Hippocampal formation (tissue), 2 donors: ENCODE measurements around the gene DNM3.

Experiments
- DNase-seq, 2 donors: peaks; one replicate each; lab custom pipeline; 2025; lab: John Stamatoyannopoulos, UW

Gene DNM3

DNA sequence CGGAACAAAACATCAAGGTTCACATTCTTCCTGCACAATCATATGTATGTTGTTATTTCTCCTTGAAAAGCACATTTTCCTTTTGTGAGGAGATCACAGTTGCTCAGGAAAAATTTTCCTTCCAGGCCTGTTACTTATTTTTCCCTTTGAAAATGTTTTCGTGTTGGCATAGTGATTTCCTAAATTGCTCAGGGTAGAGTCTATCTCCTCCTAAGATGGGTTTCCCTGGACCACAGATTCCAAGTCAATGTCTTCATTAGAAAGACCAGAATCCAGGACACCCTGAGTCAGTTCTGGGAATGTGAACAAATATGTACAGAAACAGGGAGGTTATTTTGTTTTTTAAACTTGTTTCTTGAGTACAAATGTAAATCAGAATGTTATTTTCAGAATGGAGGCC is 484.8 kb downstream of the DNM3 start:
- DNase-seq, result no peak

DNA sequence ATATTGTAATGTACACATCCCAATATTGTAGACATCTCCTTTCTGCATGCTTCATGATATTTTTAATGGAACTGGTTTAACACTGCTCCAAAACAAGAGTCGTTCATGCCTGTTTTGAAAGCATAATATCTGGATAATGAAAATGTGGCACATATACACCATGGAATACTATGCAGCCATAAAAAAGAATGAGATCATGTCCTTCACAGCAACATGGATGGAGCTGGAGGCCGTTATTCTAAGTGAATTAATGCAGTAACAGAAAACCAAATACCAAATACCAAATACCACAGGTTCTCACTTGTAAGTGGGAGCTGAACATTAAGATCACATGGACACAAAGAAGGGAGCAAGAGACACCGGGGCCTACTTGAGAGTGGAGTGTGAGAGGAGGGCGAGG is 487.0 kb downstream of the DNM3 start:
- no peak for DNase-seq

DNA sequence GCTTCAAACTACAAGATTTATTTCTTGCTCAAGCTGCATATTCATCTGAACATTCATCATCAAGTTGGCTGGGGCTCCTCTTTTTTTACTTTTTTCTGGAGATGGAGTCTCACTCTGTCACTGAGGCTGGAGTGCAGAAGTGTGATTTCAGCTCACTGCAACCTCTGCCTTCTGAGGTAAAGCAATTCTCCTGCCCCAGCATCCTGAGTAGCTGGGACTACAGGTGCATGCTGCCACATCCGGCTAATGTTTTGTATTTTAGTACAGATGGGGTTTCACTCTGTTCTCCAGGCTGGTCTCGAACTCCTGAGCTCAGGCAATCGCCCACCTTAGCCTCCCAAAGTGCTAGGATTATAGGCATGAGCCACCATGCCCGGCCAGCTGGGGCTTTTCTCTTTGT is 490.9 kb downstream of the DNM3 start:
- no peak for DNase-seq

DNA sequence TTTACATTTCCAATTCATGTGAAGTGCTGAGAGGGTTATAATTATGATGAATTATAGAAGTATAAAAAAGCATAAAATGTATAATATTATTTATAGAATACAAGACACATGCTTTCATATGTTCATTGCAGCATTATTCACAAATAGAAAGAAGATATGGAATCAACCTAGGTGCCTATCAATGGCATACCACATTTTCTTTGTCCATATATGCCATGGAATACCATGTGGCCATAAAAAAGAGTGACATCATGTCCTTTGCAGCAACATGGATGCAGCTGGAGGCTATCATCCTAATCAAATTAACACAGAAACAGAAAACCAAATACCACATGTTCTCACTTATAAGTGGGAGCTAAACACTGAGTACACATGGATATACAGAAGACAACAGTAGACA is 494.1 kb downstream of the DNM3 start:
- no peak for DNase-seq

DNA sequence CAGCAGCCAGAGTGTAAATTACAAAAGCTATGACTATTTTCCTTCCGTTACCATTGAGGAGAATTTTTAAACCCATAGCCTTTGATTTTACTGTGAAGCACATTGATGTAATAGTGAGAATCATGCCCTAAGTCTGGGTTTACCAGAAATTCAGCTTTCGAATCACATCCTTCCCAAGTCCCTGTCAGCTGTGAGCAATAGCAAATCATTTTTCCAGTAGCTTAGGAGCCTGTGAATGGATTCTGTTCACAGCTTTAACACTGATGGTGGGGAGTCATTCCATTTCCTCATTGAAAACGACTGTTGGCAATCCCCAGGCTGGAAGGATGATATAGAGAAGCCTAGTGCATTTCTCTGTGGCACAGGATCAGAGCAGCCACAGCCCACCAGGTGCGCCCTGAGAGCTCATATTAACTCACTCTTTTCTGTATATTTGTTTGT is 497.0 kb downstream of the DNM3 start:
- no peak for DNase-seq

DNA sequence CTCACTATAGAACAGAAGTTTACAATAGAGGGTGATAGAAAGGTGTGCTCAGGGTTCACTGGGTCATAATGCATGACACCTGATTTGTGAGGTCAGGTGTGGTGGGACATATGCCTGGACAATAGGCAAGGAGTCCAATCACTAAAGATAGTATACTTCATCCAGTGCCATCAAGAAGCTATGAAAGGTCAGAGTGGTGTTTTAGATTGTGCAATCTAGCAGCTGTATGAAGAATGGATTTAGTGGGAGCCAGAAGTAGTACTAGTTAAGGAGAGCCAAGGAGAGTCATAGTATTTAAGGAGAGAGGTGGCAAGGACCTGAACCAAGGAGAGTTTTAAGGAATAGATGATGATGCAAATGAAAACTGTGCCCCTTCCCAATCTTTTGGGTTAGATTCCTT is 498.5 kb downstream of the DNM3 start:
- no peak for DNase-seq

DNA sequence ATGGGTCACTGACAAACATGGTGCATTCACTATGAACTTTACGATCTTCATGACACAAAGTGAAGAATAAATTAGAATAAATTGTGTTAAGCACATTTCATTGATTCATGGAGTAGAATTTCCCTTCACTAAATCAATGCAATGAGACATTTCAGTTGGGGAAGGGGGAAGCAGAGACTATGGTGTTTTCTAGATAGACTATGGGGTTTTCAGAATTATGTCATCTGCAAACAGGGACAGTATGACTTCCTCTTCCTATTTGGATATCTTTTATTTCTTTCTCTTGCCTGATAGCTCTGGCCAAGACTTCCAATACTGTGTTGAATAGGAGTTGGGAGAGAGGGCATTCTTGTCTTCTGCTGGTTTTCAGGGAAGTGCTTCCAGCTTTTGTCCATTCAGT is 499.2 kb downstream of the DNM3 start:
- no peak for DNase-seq

DNA sequence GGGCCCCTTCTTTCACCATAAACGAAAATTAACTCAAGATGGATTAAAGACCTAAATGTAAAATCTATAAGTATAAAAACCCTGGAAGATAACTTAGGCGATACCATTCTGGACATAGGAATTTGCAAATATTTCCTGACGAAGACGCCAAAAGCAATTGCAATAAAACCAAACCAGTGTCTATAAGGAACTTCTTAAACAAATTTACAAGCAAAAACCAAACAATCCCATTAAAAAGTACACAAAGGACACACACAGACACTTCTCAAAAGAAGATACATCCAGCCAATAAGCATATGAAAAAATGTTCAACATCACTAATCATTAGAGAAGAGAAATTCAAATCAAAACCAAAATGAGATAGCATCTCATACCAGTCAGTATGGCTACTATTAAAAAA is 500.4 kb downstream of the DNM3 start:
- DNase-seq, result no peak

DNA sequence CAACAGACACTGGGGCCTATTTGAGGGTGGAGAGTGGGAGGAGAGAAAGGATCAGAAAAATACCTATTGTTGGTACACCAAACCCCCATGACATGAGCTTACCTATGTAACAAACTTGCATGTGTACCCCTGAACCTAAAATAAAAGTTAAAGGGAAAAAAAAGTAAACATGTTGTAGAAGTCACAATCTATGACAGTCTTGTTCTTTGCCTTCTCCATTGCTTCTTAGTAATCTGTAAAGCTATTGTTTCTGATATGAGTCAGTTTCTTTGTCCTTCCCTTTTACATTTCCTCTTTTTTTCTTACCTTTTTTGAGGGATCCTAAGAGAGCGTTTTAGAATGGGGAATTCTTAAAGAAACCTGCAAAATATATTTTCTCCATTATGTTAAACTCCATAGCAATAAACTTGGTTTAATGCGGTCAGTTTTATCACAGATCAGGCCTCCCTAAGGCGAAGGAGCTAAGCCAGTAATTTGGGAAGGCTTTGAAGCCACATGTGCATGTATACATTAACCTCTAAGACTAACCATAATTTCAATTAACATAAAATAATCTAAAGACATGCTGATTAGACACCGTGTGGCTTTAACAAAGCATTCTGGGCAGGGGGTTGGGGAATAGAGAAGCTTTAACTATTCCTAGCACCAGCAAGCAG is 501.4 kb downstream of the DNM3 start:
- DNase-seq, result peak in 1 of 2 donors; percentile 13

DNA sequence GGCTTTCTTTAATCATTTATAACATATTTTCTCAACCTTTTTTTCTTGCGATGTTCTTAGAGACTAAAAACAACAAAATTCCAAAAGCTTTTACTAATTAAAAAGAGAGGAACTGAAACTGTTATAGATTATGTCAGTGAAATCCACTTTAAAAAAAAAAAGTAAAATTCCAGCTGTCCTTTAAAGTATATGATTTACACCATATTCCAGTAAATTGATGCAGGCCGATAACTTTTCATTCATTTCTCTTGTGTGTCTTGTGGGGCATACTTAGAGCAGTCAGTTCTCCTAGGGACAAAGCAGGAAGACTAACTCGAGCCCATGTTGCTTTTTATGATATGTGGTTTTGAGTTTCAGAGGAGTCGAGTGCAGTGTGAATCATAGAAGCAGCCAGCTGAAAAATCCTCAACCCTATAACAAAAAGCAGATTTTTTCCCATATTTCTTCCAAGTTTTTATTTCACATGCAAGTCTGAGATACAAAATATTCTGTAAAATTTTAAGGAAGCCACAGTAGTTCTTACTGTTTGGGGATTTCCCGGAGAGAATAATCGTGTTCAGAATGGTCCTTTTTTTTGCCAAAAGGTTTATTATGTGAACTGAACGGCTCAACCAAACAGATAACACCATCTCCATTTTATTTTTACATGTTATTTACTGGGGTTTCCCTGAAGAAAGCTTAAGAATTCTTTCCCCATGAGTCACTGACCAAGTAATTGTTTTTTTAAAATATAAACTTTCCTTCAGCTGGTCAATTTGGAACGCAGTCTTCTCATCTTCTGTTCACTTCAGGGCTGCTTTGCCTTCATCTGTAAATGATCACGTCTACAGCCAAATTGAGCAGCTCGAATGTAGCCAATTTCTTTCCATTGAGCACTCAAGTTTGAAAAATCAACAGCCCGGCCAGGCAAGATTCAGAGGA is 502.2 kb downstream of the DNM3 start:
- no peak for DNase-seq

DNA sequence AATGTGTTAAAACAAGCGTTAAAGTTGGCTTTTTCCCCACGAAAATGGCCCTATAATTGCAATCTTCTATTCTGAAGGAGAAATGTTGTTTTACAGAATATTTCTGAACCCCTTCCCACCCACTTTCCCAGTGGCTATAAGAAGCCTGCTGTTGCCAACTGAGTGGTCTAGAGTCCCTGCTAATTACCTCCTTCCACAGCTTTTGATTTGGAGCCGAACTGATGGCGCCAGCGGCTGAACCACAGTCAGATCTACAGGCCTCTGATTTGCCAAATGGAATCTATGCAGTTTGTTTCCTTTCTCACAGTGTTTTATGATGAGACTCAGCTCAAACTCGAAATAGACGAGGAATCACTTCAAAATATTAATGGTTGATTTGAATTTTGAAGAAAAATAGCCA is 503.1 kb downstream of the DNM3 start:
- no peak for DNase-seq

DNA sequence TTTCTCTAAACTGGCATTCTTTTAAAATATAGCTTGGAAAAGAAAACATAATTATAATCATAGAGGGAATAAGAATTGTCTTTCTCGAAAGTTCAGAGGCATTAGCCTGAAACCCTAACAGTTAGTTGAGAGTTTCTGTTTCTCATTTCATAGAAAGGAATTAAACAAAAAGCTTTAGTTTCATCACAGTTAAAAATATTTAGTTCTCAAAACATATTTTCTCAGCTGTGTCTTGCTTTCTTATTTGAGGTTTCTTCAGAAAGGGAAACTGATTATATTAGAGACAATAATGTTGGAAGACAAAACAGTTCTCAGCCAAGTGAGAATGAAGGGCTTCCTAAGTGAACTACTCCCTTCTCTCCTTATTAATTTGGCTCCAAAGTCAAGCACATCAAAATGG is 503.8 kb downstream of the DNM3 start:
- DNase-seq, result no peak

DNA sequence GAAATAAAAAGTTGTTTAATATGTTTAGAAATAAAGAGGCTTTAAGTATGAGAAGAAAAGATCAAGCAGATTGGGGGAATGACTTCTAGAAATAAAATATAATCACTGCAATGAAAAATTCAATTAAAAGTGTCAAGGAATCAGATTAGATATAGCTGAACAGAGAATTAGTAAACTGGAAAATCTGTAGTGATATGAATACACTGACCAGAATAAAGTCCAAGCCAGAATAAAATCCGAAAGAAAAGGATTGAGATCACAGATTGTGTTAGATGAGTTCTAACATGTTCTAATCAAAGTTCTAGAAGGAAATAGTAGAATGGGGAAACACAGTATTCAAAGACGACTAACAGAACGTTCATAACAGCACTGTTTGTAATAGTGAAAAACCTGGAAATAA is 506.1 kb downstream of the DNM3 start:
- no peak for DNase-seq

DNA sequence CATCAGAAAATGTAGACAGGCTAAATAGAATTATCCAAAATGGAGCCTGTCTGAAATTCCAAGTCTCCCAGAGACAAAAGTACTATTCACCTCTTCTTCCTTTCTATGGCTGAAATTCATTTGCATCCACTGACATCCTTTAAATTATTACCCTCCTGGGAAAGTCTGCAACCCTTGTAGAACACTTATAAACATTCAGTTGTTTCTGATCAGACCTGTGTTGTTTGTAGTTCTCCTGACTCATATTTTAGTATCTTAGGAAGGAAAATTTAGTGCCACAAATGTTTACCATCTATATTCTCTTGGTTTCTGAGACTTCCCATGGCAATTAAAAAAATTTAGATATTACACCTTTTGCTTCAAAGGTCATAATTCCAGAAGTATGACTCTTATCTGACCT is 509.6 kb downstream of the DNM3 start:
- DNase-seq, result no peak

DNA sequence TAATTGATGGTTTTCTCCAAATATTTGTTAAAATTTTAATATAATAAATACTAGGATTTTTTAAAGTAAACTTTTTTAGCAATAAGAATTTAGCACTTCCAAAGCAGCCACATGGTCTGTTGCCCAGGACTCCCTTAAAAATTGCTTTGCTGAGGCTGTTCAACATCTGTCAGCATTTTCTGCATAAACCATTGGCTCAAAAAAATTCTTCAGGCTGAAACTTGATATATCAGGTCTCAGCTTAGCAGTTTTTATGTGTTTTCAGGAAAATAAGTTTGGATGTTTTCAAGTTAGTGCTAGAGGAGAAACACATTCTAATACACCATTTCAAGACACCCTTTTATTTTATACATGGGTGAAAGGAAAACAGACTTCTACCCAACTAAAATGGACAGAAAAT is 510.0 kb downstream of the DNM3 start:
- DNase-seq, result no peak

DNA sequence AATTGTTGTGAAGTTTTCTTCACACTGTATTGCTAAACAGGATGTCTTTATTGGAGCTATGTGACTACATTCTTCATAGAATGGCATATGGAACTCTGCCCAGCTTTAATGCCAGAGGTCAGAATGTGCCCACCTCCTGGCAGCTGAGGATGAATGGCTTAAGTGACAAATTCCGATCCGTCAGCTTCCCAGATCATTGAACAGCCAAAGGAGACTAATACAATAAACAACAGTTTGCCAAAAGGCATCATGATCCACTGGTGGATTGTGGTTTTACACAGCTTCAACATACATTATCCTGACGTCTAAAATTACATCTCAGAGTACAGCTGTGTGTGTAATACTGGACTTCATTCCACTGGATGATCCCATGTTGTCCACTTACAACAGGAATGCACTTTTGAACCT is 510.5 kb downstream of the DNM3 start:
- no peak for DNase-seq

DNA sequence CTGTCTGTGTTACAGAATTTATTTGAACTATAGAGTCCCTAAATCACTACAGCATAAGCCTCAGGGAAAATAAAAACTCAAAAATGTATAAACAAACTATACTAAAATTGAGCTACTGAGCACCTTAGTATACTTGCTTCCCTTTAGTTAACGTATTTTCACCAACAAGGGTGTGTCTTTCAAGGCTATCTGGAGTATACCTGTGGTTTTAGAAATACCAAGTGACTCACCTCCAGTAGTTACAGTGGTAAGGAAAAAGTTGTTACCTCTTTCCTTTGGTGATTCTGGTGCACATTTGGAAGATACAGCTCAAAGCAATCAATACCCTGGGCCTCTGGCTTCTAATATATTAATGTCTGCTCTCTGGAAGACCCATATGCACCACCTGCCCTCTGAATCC is 511.1 kb downstream of the DNM3 start:
- no peak for DNase-seq

DNA sequence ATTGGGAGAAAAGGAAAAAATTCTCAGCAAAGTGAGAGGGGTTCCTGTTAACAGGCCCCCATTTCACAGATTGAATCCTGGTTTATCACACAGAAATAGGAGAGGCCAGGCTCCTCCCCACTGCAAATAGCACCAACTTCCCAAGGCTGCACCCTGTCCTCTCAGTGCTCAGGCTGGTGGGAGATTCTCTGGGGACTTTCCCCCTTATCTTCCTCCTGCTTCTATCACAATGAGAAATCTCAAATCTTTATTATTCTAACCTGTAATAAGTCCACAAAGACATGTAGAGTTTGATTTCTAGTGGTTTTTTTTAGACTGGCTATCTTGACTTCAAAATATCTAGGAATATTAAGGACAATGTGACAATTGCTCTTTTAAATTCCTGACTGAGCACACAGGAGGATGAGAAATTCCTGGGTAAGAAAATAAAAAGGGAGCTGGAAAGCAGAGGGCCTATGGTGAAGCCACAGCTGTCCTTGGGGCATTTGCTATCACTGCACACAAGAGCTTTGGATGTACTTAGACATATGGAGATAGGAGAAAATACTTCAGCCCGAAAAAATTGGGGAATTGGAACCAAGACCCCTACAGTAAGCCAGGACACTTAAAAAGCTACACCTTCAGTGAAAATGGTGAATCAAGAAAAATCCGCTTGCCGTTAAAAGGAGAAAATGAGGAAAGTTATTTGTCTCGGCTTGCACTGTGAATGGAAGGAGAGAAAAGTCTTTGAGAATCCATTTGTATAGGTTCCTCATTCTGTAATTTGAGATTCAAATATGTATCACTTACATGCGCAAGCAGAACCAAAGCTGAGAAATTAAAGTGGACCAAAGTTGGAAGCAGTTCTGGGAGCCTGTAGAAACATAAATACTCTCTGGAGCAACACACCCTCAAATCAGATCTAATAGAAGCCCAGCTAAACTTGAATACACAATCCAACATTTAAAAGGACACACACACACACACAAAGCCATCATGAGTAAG is 513.3 kb downstream of the DNM3 start:
- DNase-seq, result no peak

DNA sequence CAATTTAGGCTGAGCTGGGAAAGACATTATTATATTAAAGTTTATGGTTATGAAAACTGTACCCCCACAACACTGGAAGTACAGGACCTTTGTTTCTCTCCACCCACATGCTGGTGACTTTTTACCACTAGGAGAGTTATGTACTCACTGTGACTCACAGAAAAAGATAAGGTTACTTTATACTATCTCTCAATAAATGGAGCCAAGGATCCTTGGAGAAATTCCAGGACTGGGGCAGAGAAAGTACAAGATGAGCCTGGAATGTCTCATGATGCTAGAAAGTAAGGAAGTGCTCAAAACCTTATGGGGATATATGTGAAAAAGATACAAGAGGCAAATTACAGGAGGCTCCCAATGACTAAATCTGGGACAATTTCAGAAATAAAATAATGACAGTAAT is 515.3 kb downstream of the DNM3 start:
- no peak for DNase-seq

DNA sequence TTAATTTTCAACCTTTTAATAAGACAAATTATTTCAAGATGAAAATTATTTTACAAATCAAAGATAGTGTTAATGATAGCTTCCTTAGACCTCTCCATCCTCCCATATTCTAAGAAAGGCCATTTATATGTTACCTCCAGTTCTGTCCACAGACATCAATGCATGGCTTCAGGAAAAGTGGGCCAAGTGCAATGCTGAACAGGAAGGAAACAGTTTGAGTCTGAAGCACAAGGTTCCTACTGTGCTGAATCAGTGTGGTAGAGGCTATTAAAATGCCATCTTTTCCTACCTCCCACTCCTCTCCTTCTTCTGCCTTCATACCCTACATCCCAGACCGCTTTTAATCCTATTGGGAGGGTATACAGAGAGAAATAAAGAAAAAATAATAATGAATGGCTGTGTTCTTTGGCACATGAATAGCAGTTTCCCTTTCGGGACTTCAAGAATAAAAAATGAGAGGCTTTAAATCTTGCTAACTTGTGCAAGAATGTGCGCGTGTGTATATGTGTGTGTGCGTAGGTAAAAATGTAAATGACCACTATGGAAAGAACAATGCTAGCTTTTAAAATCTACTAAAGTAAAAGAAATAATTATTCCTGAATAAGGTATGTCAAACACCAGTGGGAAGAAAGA is 516.6 kb downstream of the DNM3 start:
- DNase-seq, result no peak

DNA sequence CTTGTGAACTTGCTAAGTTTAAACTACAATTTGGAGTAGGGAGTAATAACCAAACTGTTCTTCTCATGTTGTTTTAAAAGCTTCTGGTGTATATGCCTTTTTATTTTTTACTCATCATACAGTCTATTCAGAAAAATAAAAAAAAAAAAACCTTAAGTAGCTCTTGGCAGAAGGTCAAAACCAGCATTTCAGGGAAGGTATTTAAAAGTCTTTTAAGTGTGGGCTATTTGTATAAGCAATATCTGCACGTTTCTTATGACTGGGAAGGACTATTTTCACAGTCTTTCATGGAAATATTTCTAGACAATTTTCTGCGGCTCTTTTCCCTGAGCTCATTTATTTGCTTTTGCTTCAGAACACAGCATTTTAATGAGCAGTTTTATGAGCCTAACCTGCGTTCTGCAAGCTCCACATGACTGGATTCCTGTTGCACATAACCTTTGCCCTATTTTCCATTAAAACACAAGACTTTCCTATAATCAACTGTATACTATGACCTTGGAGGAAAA is 518.2 kb downstream of the DNM3 start:
- DNase-seq, result no peak

DNA sequence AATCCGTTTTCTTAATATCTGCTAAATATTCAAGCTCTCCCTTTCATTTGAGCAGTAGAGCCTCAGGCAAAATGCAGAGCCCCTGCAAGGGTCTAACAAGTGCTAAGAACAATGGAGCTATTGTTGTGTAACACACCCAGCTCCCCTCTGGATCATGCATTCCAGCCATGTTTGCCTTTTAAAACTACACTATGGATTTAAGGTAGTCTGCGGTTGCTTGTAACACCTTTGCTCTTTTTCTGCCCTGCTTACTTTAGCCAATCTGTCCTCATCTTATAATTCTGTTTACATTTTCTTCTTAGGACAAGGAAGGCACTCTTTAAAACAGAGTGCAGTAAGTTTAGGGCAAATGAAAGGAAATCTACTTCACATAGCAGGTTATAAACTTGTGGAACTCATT is 519.2 kb downstream of the DNM3 start:
- no peak for DNase-seq
